GM12878 (cell line): ENCODE results near the gene PNMA8C.

Source experiments
- BHLHE40 ChIP-seq, 2 experiments: fragments of 450-650 bp in 1 of 2; IDR thresholded peaks; 2 replicates each; pipeline ENCODE4 v1.6.1; 2011 to 2017; ENCODE audit warnings: low read depth in 2 of 2, borderline replicate concordance in 1 of 2, improper control_type of control experiment in 1 of 2, low read length in 1 of 2, mild to moderate bottlenecking in 1 of 2
- EP300 ChIP-seq, 2 experiments: fragments of 150-350 bp in 1 of 2; IDR thresholded peaks; 2 replicates each; pipeline ENCODE4 v1.6.1; 2011 to 2012; ENCODE audit warnings: low read depth in 2 of 2, low read length in 2 of 2, borderline replicate concordance in 1 of 2, improper control_type of control experiment in 1 of 2, inconsistent platforms in 1 of 2; ENCODE audit not compliant: control insufficient read depth in 1 of 2
- EZH2 ChIP-seq: IDR thresholded peaks from 2 replicates; pipeline ENCODE4 v1.6.1; 2012; ENCODE audit warnings: low read depth, mild to moderate bottlenecking, control low read depth, inconsistent platforms, low read length, borderline replicate concordance; ENCODE audit not compliant: control insufficient read depth
- FOS ChIP-seq: IDR thresholded peaks from 3 replicates; pipeline ENCODE4 v1.6.1; 2011; ENCODE audit warnings: borderline replicate concordance; ENCODE audit not compliant: insufficient read length; ENCODE audit errors: extremely low read depth
- GABPA ChIP-seq: IDR thresholded peaks from 2 replicates; pipeline ENCODE4 v1.6.1; 2014; ENCODE audit warnings: antibody characterized with exemption, low read depth, mild to moderate bottlenecking, inconsistent platforms
- JUNB ChIP-seq: IDR thresholded peaks from 2 replicates; pipeline ENCODE4 v1.6.1; 2016; ENCODE audit warnings: antibody characterized with exemption, mild to moderate bottlenecking
- POLR2A ChIP-seq: IDR thresholded peaks from 2 replicates; pipeline ENCODE4 v1.6.1; 2011; ENCODE audit warnings: low read depth, mild to moderate bottlenecking, low read length
- POLR2AphosphoS5 ChIP-seq: IDR thresholded peaks from 2 replicates; pipeline ENCODE4 v1.6.1; 2011; ENCODE audit warnings: mild to moderate bottlenecking, low read length, inconsistent platforms
- RELA ChIP-seq: fragments of 450-650 bp; IDR thresholded peaks from 2 replicates; pipeline ENCODE4 v1.8.0; 2014; ENCODE audit warnings: borderline replicate concordance; ENCODE audit not compliant: partially characterized antibody
- SMC3 ChIP-seq: IDR thresholded peaks from 2 replicates; pipeline ENCODE4 v1.6.1; 2011; ENCODE audit warnings: low read length, improper control_type of control experiment, borderline replicate concordance
- ZNF274 ChIP-seq: IDR thresholded peaks from one replicate; pipeline ENCODE4 v1.8.0; 2011; ENCODE audit not compliant: insufficient read length, insufficient read depth
- ZNF622 ChIP-seq: fragments of 450-650 bp; IDR thresholded peaks from 2 replicates; pipeline ENCODE4 v1.6.1; 2017; ENCODE audit warnings: mild to moderate bottlenecking, inconsistent platforms
- TF ChIP-seq, protein P1 (sequence below), 3 experiments: IDR thresholded peaks in 2 of 3; conservative IDR thresholded peaks in 1 of 3; 2 replicates each; pipeline ENCODE4 v1.5.1; 2011; ENCODE audit warnings: low read depth in 3 of 3, low read length in 3 of 3, mild to moderate bottlenecking in 3 of 3, control low read depth in 2 of 3, moderate library complexity in 2 of 3, inconsistent platforms in 1 of 3, mixed read lengths in 1 of 3; ENCODE audit not compliant: control insufficient read depth in 2 of 3, insufficient read depth in 1 of 3; ENCODE audit errors: extremely low read depth in 1 of 3

DNA sequence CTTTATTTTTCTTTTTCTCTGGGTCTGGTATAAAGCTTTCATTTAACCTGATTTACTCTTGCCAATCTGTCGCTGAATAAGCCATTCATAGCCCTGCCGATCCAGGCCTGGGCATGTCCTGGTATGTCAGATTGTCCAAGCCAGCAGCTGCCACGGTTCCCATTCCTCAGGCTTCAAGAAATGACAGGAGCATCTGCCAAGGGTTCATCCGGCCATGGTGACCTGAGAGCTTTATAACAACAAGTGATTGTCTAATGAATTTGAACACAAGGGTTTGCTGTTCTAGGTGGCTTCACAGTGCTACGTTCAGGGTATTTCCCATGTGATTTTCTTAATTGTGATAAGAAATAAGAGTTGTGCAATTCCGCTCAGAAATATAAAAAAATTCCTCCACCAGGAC lies 22.6 kb upstream of the PNMA8C start:
- TF ChIP-seq GABPA (no peak), POLR2AphosphoS5 (no peak), ZNF274 (no peak), FOS (no peak), EP300 (IDR thresholded peaks at IDR 0.05; ENCODE audit: borderline replicate concordance in 1 of 2, control insufficient read depth in 1 of 2, low read depth in 2 of 2, low read length in 2 of 2) (no peak), ZNF622 (no peak), EZH2 (no peak), BHLHE40 (IDR thresholded peaks at IDR 0.05; ENCODE audit: borderline replicate concordance in 1 of 2, low read depth in 2 of 2, low read length in 1 of 2) (no peak), RELA (no peak), POLR2A (no peak), JUNB (no peak), SMC3 (no peak)
- TF ChIP-seq, protein P1, sequence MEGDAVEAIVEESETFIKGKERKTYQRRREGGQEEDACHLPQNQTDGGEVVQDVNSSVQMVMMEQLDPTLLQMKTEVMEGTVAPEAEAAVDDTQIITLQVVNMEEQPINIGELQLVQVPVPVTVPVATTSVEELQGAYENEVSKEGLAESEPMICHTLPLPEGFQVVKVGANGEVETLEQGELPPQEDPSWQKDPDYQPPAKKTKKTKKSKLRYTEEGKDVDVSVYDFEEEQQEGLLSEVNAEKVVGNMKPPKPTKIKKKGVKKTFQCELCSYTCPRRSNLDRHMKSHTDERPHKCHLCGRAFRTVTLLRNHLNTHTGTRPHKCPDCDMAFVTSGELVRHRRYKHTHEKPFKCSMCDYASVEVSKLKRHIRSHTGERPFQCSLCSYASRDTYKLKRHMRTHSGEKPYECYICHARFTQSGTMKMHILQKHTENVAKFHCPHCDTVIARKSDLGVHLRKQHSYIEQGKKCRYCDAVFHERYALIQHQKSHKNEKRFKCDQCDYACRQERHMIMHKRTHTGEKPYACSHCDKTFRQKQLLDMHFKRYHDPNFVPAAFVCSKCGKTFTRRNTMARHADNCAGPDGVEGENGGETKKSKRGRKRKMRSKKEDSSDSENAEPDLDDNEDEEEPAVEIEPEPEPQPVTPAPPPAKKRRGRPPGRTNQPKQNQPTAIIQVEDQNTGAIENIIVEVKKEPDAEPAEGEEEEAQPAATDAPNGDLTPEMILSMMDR (IDR thresholded peaks at IDR 0.05 in 2 of 3, conservative IDR thresholded peaks at IDR 0.05 in 1 of 3; ENCODE audit: control insufficient read depth in 2 of 3, extremely low read depth in 1 of 3, insufficient read depth in 1 of 3, low read depth in 3 of 3, low read length in 3 of 3), result no peak
